SIG-M5 (cell line): ENCODE results near the gene SMURF1.

Experiments
- DNase-seq: peaks from one replicate; lab custom pipeline; 2025; lab: John Stamatoyannopoulos, UW

The SMURF1 gene

GRCh38 chr7:99004216-99004615 lies 139.7 kb downstream of the SMURF1 start:
- no peak for DNase-seq

DNA sequence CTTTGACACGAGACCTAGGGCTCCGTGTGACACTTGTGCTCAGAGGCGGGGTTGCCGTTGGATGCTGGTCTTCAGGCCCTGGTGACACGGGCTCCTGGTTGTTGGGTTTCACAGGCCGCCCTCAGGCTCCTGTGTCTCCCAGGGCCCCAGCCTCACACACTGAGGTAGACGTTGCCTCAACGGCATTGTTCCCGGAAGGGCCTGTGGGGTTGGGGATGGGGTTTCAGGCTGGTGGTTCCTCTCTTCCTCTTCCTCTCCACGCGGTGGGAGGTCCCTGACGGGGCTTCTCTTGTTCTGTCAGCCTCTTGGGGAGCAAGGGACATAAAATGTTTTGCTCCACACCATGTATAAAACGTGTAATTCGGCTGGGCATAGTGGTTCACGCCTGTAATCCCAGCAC lies 140.5 kb downstream of the SMURF1 start:
- DNase-seq: no peak

DNA sequence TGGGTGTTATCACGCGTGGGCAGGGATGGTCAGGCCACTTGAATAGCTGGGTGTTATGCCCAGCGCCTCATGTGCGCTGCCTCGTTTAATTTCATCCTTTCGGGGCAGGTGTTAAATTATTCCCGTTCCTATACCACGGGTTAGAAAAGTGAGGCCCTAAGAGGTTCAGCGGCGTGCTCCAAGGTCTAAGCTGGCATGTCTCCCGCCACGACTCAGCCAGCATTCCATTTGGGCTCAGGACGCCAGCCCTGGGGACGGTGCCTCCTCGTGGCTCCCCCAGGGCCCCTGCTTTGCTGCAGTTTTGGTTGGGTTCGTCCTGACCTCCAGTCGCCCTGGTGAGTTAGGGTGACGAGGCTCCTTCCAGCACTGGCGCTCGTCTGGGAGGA lies 141.1 kb downstream of the SMURF1 start:
- no peak for DNase-seq

DNA sequence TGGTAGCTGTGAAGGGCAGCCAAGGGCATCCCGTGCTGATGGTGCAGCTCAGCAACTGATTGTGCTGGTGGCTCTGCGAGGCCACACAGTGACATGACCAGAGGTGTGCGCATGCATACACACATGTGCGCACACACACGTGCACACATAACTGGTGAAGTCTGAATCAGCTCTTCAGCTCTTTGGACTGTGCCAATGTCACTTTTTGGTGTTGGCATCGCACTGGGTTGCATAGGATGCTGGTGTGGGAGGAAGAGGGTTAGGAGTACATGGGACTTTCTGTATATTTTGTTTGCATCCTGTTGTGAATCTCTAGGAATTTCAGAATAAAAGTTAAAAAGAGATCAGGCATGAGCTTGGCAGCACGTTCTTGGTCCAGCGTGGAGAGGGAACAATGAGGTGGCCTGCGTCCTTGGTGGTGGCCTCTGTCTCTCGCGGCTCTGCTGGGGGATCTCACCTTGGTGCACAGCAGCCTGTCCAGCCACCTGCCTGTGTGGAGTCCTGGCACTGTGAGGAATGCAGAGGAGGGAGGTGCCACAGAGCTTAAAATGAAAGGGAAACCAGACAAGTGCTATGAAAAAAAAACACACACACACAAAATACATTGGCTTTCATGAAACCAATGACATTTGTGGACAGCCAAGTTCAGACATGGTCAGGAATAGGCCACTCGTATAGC lies 141.6 kb downstream of the SMURF1 start:
- DNase-seq: no peak

DNA sequence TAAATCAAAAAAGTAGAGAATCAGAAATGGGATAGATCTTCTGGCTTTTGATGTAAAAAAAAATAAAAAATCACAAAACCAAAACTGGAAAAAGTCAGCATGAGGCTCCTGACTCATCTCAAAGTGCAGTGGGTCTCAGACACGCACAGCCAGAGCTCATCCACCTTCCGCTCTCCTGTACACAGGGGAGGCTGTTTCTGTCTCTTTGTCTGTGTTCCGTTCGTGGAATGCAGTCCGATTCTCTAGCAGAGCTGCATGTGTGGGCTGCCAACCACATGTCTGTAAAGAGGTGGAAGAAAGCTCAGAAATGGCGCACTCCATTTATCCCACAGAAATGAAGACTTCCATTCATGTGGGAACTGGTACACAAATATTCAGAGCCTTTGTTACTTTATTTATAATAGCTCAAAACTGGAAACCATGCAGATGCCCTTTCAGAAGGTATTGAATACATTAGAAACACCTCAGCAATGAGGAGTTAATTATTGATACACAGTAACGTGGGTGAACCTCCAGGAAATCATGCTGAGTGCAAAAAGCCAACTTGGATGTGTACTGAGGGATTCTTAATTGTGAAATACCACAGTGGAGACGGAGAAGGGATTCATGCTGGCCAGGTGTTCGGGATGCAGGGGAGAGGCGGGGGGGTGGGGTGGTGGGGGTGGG lies 142.3 kb downstream of the SMURF1 start:
- DNase-seq: no peak

GRCh38 chr7:99000904-99001465 lies 142.9 kb downstream of the SMURF1 start:
- DNase-seq: no peak

GRCh38 chr7:99000196-99000903 lies 143.6 kb downstream of the SMURF1 start:
- DNase-seq: no peak

DNA sequence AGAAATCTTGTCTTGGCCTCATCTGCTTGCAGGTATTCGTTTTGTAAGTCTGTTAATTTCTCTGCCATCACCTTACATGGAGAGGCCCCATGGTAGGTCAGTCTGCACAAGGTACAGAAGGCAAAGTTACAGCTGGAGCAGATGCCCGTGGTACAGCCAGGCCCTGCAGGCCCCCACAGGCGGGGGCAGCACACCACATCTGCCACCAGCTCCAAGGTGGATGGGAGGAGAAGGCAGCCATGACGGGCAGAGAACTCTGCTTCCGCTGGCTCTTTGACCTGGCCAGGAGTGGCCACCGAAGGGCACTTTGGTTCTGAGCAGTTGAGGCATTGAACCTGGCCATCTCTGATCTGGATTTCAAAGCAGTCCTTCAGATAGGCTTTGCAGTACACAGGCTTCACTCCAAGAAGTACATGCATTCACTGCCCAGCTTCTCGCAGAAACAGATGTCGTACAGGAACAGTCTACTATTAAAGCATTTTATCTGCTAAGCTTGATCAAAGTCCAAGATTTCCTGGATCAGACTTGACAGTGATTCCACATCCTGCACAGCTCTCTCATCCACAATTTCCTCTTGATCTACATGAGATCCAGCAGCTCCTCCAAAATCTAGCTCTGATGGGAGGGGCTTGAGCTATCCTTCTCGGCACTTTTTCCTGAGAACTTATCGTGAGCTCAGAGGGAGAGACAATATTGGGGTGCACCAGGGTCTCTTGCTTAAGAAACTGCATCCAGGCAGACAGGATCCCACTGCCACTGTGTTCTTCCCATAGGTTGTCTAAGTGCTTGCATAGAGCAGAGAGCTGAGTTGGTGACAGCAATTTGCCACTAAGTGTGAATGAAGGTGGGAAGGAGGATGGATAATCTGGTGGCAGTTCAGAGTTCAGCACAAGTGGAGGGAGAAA lies 144.8 kb downstream of the SMURF1 start:
- DNase-seq: no peak

GRCh38 chr7:98997846-98998245 lies 146.1 kb downstream of the SMURF1 start:
- no peak for DNase-seq

GRCh38 chr7:98996150-98996552 lies 147.8 kb downstream of the SMURF1 start:
- DNase-seq: no peak

GRCh38 chr7:98995523-98996149 lies 148.3 kb downstream of the SMURF1 start:
- no peak for DNase-seq

- no peak for DNase-seq
Observed at GRCh38 chr7:98995111-98995510, 148.8 kb downstream of the SMURF1 start.

DNA sequence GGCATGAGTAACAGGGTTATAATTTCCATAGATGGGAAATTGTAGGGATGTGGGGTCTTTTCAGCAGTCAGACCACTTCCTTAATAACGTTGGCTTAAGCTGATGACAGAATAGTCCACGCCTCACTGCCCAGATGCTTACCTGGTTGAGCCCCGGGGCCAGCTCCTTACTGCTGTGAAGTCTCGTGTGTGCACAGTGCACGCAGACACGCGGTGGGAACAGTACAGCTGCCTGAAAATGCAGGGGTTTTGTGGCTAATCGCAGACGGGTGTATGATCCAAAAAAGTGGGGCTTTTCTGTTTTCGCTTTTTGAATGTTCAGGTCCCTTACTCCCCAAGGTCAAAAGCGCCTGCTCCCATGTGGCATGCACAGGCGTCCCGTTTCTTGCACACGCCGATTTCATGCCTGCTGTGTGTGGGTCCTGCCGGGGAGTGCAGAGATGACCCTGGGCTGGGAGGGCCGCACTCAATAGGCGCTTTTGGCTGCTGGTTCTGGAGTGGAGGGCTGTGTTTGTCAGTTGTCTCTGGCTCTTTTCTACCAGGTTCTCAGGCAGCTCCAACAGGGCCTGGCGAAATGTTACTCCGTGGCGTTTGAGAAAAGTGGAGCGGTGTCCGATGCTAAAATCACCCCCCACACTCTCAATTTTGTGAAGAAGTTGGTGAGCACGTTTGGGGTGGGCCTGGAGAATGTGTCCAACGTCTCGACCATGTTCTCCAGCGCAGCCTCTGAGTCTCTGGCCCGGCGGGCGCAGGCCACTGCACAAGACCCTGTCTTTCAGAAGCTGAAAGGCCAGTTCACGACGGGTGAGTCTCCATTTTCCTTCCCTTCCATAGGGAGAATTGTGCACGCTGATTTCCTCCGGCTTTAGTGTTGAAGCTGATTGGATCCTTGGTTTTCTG lies 149.6 kb downstream of the SMURF1 start:
- no peak for DNase-seq

DNA sequence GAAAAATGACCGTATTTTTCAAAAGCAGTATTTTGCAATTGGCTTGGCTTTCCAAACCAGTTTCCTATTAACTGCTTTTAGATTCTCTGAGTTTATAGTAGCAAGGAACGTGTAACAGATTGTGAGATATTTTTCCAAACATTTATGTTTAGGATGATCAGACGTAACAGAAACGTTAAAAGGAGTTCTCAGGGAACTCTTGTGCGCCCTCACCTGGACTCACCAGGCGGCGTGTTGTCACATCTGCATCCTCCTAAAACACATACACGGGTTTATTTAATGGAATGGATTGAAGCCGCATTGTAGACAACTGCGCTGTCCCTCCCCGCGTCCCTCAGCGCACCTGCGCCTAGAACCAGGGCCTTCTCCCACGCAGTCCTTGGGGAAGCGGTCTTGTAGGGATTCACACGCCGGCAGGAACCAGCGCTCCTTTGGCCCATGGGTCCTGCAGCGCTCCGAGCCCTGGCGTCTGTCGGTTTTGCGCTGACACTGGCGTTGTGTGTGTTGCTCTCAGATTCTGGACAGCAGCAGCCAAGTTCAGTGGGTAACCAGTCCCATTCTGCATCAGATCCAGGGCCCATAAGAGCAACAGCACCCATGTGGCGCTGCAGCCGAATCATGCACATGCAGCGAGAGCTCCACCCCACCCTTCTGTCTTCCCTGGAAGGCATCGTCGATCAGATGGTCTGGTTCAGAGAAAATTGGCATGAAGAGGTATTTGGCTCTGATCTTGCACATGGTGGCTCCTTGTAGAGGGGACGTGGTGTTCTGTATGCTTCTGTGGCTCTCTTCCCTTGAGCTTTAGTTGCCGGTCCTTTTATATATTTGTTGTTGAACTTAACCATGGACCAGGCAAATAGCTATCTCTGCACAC lies 150.6 kb downstream of the SMURF1 start:
- DNase-seq: no peak

- no peak for DNase-seq
Observed at GRCh38 chr7:98992076-98992475, 151.8 kb downstream of the SMURF1 start.

DNA sequence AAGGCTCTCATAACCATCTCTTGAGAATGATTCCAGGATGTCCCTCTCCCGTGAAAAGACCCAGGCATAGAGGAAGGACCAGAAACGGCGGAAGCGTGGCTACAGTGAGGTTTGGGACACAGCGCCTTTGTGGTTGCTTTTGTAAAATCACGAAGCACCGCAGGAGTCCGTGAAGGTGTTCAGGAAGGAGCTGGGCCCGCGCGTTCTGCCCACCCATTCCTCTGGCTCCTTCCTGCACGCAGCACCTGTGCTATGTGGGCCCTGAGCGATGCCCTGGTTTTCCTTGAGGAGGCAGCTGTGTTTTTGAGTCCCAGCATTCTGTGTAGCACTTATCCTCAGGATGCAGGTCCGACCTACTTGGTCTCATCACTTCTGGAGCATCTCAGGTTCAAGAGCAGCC lies 152.8 kb downstream of the SMURF1 start:
- no peak for DNase-seq

DNA sequence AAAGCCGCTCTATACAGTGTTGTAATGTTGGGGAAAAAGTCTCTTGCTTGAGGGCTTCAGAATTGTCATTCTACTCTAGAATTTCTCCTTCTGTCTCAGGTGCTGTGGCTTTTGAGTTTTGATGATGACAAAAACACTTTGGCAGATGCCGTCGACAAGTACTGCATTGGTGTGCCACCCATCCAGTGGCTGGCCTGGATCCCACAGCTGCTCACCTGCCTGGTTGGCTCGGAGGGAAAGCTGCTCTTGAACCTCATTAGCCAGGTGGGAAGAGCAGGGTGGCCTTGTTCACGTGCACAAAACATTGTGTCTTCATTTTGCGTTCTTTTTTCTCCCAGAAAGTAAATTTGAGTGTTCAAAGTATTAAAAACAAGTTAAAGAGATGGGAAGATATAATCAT lies 153.6 kb downstream of the SMURF1 start:
- no peak for DNase-seq

DNA sequence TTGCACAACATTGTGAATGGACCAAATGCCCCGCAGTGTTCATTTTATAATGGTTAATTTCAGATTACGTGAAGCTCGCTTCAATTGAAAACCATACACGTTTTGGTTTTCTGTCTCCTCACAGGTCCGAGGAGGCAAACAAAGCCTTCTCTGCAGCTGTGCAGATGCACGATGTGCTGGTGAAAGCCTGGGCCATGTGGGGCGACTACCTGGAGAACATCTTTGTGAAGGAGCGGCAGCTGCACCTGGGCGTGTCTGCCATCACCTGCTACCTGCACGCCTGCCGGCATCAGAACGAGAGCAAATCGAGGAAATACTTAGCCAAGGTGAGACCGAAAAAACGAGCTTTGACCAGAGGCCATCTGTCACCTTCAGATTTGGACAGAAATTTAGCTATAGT lies 155.3 kb downstream of the SMURF1 start:
- DNase-seq: no peak

DNA sequence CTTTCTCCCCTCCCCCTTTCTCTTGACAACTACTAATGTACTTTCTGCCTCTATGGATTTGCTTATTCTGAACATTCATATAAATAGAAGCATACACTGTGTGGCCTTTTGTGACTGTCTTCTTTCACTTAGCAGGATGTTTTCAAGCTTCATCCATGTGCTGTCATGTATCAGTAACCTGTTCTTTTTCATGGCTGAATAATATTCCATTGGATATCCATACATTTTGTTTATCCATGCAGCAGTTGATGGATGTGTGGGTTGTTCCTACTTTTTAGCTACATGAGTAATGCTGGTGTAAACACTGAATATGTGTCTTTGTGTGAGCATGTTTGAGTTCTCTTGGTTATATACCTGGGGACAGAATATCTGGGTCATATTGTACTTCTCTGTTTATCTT lies 158.0 kb downstream of the SMURF1 start:
- no peak for DNase-seq
